K562 (cell line): ENCODE data around the gene WASF2. TPM values are rescaled to one million over a fixed set of nuclear protein-coding genes. Genes with fewer than 3 reads are reported as not detected.

ENCODE experiments used
- CTBP1 ChIP-seq: fragments of 450-650 bp; IDR thresholded peaks from 2 replicates; pipeline ENCODE4 v1.6.1; 2016; ENCODE audit warnings: borderline replicate concordance
- E2F1 ChIP-seq: sonication (generic); formaldehyde crosslinking; IDR thresholded peaks from 2 replicates; pipeline ENCODE4 v1.8.1; 2023; ENCODE audit warnings: mild to moderate bottlenecking, missing genetic modification reagents, moderate library complexity
- FOXA3 ChIP-seq, 2 experiments: fragments of 450-650 bp in 1 of 2; sonication (generic) in 1 of 2; formaldehyde crosslinking; IDR thresholded peaks in 1 of 2; conservative IDR thresholded peaks in 1 of 2; 2 replicates each; pipeline versions ENCODE4 v1.4.0 to v1.8.0; 2020 to 2022; ENCODE audit warnings: mild to moderate bottlenecking in 2 of 2, missing genetic modification reagents in 1 of 2
- FOXJ2 ChIP-seq: fragments of 200-800 bp; sonication (Bioruptor generic); IDR thresholded peaks from 2 replicates; pipeline ENCODE4 v1.6.1; 2016; ENCODE audit warnings: missing genetic modification characterization, missing compliant biosample characterization
- KAT7 ChIP-seq: sonication (generic); formaldehyde crosslinking; IDR thresholded peaks from 2 replicates; pipeline ENCODE4 v1.8.0; 2022; ENCODE audit warnings: missing genetic modification reagents, mild to moderate bottlenecking, borderline replicate concordance
- KLF10 ChIP-seq: fragments of 250-450 bp; sonication (Bioruptor Pico); IDR thresholded peaks from 2 replicates; pipeline ENCODE4 v1.6.1; 2021; ENCODE audit warnings: matching md5 sums
- RBM15 ChIP-seq: fragments of 200-400 bp; formaldehyde crosslinking; IDR thresholded peaks from 2 replicates; pipeline ENCODE4 v1.6.1; 2018; ENCODE audit warnings: mild to moderate bottlenecking, low read length, moderate library complexity; ENCODE audit not compliant: insufficient read depth
- SP1 ChIP-seq: sonication (generic); formaldehyde crosslinking; IDR thresholded peaks from 2 replicates; pipeline ENCODE4 v1.8.1; 2022; ENCODE audit warnings: mild to moderate bottlenecking, missing genetic modification reagents
- ZBTB5 ChIP-seq: fragments of 450-650 bp; IDR thresholded peaks from 2 replicates; pipeline ENCODE4 v1.6.1; 2017; ENCODE audit warnings: antibody characterized with exemption
- ZC3H8 ChIP-seq: fragments of 450-650 bp; IDR thresholded peaks from 2 replicates; pipeline ENCODE4 v1.6.1; 2017
- ZNF316 ChIP-seq: fragments of 450-650 bp; IDR thresholded peaks from 2 replicates; pipeline ENCODE4 v1.6.1; 2016
- ZNF766 ChIP-seq: fragments of 200-800 bp; sonication (Bioruptor generic); conservative IDR thresholded peaks from 2 replicates; pipeline ENCODE4 v1.6.1; 2016; ENCODE audit warnings: missing genetic modification characterization, missing compliant biosample characterization
- polyA plus RNA-seq, 8 experiments: library from polyadenylated mRNA; depleted of rRNA in 4 of 8; stranded (reverse) in 5 of 8; unstranded in 3 of 8; fragments of >200 nt; fragmentation: Nextera tagmentation in 2 of 8; fragmentation: Illumina TruSeq in 1 of 8; extraction: Ambion mirVana in 2 of 8; extraction: Trizol in 1 of 8; gene quantifications; 2 replicates each; pipeline versions ENCODE4 v1.2.1 to v1.2.3, GENCODE V29; 2011 to 2014; ENCODE audit warnings: inconsistent platforms in 1 of 8, missing spikeins in 1 of 8
- total RNA-seq, 7 experiments: library from RNA; depleted of rRNA in 6 of 7; stranded (reverse); fragments of >200 nt in 6 of 7; fragmentation: Illumina TruSeq in 2 of 7; extraction: Trizol in 2 of 7; gene quantifications; 2 replicates each; pipeline versions ENCODE4 v1.2.1 to v1.2.3, GENCODE V29; 2011 to 2021; ENCODE audit warnings: low replicate concordance in 1 of 7
- TF ChIP-seq, protein P1 (sequence below): fragments of 250-450 bp; sonication (Bioruptor Pico); IDR thresholded peaks from 2 replicates; pipeline ENCODE4 v1.4.0; 2020; ENCODE audit warnings: mild to moderate bottlenecking, moderate library complexity
- TF ChIP-seq, protein P2 (sequence below): sonication (generic); formaldehyde crosslinking; IDR thresholded peaks from 2 replicates; pipeline ENCODE4 v1.8.0; 2022; ENCODE audit warnings: missing genetic modification reagents, mild to moderate bottlenecking, moderate library complexity, borderline replicate concordance
- TF ChIP-seq, protein P3 (sequence below): sonication (generic); formaldehyde crosslinking; IDR thresholded peaks from 2 replicates; pipeline ENCODE4 v1.8.0; 2022; ENCODE audit warnings: mild to moderate bottlenecking, missing genetic modification reagents, borderline replicate concordance

WASF2 gene
- total and polyA plus RNA-seq, 9 of the 15 experiments (the other 6 are each of a cell fraction or from before 2014, with no cell fraction given), result 8.2 to 163 (median 31.2) TPM

DNA sequence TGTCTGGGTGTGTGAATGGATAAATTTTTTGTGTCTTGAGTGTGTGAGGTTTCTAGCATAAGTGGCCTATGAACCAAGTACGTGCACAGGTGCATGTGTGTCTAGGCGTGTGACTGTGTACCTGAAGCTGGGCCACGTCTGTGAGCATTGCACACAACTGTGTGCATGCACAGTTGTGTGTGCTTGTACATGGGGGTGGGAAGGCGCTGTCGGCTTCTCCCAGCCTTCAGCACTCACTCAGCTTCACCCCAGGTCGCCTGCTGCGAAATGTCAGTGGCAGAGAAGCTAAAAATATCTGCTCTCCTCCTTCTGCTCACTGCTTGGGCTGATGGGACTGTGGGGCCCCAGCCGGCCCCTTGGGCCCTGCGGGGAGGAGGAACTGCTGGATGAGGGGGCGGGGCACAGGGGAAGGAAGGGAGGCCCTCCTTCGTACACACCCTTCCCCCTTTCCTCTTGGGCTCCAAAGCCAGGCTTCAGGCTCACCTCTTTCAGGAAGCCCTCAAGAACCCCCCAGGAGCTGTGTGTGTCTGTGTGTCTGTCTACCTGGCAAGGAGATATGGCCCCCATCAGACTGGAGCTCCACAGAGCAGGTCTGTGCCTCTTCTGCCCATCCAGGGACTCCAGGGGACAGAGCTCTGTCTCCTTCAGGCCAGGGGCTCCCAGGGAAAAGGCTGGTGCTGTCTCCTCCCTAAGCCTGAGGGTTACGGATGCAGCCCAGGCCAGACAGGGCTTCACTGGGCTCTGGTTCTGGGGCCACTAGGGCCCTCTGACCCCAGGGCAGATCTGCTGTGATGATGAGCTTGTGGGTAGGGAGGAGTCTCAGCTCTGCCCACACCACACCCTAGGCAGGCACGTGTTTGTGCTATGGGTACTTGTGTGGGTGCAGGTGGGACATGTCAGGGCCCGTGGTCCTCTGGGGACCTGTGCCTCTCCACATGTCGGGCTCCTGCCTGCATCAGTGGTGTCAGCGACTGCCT lies 35.6 kb upstream of the WASF2 start (continued):
- TF ChIP-seq E2F1 (CRISPR knock-in tag) (peak; percentile 27; the same call in 1 of the 2 replicates), FOXA3 (CRISPR knock-in tag; conservative IDR thresholded peaks at IDR 0.05 in 1 of 2, IDR thresholded peaks at IDR 0.05 in 1 of 2) (no peak), KAT7 (CRISPR knock-in tag) (no peak; the same call in 1 of the 2 replicates), ZNF766 (CRISPR knock-in tag) (peak; percentile 76), ZC3H8 (no peak), FOXJ2 (tag) (no peak), CTBP1 (peak; percentile 53; the same call in 1 of the 2 replicates), SP1 (peak; percentile 41), RBM15 (no peak), ZBTB5 (no peak), KLF10 (CRISPR knock-in tag) (no peak), ZNF316 (no peak)
- TF ChIP-seq, protein P1, sequence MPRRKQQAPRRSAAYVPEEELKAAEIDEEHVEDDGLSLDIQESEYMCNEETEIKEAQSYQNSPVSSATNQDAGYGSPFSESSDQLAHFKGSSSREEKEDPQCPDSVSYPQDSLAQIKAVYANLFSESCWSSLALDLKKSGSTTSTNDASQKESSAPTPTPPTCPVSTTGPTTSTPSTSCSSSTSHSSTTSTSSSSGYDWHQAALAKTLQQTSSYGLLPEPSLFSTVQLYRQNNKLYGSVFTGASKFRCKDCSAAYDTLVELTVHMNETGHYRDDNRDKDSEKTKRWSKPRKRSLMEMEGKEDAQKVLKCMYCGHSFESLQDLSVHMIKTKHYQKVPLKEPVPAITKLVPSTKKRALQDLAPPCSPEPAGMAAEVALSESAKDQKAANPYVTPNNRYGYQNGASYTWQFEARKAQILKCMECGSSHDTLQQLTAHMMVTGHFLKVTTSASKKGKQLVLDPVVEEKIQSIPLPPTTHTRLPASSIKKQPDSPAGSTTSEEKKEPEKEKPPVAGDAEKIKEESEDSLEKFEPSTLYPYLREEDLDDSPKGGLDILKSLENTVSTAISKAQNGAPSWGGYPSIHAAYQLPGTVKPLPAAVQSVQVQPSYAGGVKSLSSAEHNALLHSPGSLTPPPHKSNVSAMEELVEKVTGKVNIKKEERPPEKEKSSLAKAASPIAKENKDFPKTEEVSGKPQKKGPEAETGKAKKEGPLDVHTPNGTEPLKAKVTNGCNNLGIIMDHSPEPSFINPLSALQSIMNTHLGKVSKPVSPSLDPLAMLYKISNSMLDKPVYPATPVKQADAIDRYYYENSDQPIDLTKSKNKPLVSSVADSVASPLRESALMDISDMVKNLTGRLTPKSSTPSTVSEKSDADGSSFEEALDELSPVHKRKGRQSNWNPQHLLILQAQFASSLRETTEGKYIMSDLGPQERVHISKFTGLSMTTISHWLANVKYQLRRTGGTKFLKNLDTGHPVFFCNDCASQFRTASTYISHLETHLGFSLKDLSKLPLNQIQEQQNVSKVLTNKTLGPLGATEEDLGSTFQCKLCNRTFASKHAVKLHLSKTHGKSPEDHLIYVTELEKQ (CRISPR knock-in tag), result no peak
- TF ChIP-seq, protein P2, sequence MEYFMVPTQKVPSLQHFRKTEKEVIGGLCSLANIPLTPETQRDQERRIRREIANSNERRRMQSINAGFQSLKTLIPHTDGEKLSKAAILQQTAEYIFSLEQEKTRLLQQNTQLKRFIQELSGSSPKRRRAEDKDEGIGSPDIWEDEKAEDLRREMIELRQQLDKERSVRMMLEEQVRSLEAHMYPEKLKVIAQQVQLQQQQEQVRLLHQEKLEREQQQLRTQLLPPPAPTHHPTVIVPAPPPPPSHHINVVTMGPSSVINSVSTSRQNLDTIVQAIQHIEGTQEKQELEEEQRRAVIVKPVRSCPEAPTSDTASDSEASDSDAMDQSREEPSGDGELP (CRISPR knock-in tag), result peak; percentile 76
- TF ChIP-seq, protein P3, sequence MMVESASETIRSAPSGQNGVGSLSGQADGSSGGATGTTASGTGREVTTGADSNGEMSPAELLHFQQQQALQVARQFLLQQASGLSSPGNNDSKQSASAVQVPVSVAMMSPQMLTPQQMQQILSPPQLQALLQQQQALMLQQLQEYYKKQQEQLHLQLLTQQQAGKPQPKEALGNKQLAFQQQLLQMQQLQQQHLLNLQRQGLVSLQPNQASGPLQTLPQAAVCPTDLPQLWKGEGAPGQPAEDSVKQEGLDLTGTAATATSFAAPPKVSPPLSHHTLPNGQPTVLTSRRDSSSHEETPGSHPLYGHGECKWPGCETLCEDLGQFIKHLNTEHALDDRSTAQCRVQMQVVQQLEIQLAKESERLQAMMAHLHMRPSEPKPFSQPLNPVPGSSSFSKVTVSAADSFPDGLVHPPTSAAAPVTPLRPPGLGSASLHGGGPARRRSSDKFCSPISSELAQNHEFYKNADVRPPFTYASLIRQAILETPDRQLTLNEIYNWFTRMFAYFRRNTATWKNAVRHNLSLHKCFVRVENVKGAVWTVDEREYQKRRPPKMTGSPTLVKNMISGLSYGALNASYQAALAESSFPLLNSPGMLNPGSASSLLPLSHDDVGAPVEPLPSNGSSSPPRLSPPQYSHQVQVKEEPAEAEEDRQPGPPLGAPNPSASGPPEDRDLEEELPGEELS (CRISPR knock-in tag), result no peak
